PC-3 (cell line): ENCODE results near the gene ARSG. TPM values are rescaled to one million over a fixed set of nuclear protein-coding genes. Genes with fewer than 3 reads are reported as not detected.

Source experiments
- ATAC-seq: fragments of 200-7000 bp; cut with Tn5 transposase; 2 replicates; pipeline ENCODE4 v1.9.1; 2020; ENCODE audit warnings: mild to moderate bottlenecking, moderate library complexity
- BruUV-seq: library from RNA; stranded (reverse); fragments of 400-500 nt; replicated peaks from 2 replicates; lab custom pipeline; 2021; lab: Mats Ljungman, UMichigan
- CTCF ChIA-PET: fragments of 300-600 bp; sonication (Branson Sonifier 250); formaldehyde crosslinking; loops from one replicate; lab custom pipeline; 2022; ENCODE audit warnings: antibody characterized with exemption; lab: Charles Lee
- POLR2A ChIA-PET: fragments of 300-600 bp; sonication (Branson Sonifier 250); formaldehyde crosslinking; loops from one replicate; lab custom pipeline; 2022; ENCODE audit warnings: antibody characterized with exemption; ENCODE audit not compliant: unreplicated experiment; lab: Charles Lee
- DNase-seq: peaks from one replicate; pipeline ENCODE4 v3.0.0-alpha.2; 2015
- H2AFZ ChIP-seq: fragments of 300-600 bp; sonication (generic); 2 replicates; pipeline ENCODE4 v1.6.0; 2016; ENCODE audit warnings: antibody characterized with exemption, low read length
- H3F3A ChIP-seq: fragments of 300-600 bp; sonication (generic); one replicate; pipeline ENCODE4 v1.6.0; 2017; ENCODE audit warnings: antibody characterized with exemption, low read length, control low read depth, mild to moderate bottlenecking; ENCODE audit not compliant: unreplicated experiment
- H3K27ac ChIP-seq: fragments of 300-600 bp; sonication (generic); 2 replicates; pipeline ENCODE4 v1.5.1; 2016; ENCODE audit warnings: mild to moderate bottlenecking, low read length
- H3K27me3 ChIP-seq: fragments of 300-600 bp; sonication (generic); 2 replicates; pipeline ENCODE4 v1.6.1; 2016; ENCODE audit warnings: low read length, mixed read lengths
- H3K36me3 ChIP-seq: fragments of 300-600 bp; sonication (generic); 2 replicates; pipeline ENCODE4 v1.6.1; 2016; ENCODE audit warnings: low read depth, mixed run types, low read length, mixed read lengths
- H3K4me1 ChIP-seq: fragments of 300-600 bp; sonication (generic); 2 replicates; pipeline ENCODE4 v1.5.1; 2016; ENCODE audit warnings: low read length; ENCODE audit not compliant: insufficient read depth
- H3K4me2 ChIP-seq: fragments of 300-600 bp; sonication (generic); 2 replicates; pipeline ENCODE4 v1.6.0; 2016; ENCODE audit warnings: low read length
- H3K4me3 ChIP-seq: fragments of 300-600 bp; sonication (generic); 2 replicates; pipeline ENCODE4 v1.5.1; 2016; ENCODE audit warnings: mild to moderate bottlenecking, low read length, mixed read lengths
- H3K79me2 ChIP-seq: fragments of 300-600 bp; sonication (generic); 2 replicates; pipeline ENCODE4 v1.6.1; 2017; ENCODE audit warnings: low read length, mixed read lengths
- H3K9ac ChIP-seq: fragments of 300-600 bp; sonication (generic); 2 replicates; pipeline ENCODE4 v1.6.0; 2016; ENCODE audit warnings: mild to moderate bottlenecking, low read length
- H3K9me2 ChIP-seq: fragments of 300-600 bp; sonication (generic); replicated peaks from 2 replicates; pipeline ENCODE4 v1.6.1; 2016; ENCODE audit warnings: mixed run types, low read length, mixed read lengths
- H3K9me3 ChIP-seq: fragments of 300-600 bp; sonication (generic); 2 replicates; pipeline ENCODE4 v1.6.1; 2016; ENCODE audit warnings: low read length, mixed read lengths
- H4K20me1 ChIP-seq: fragments of 300-600 bp; sonication (generic); 2 replicates; pipeline ENCODE4 v1.6.1; 2016; ENCODE audit warnings: low read length, mixed read lengths
- CTCF ChIP-seq: fragments of 300-600 bp; sonication (generic); conservative IDR thresholded peaks from 2 replicates; pipeline ENCODE4 v1.5.1; 2017; ENCODE audit warnings: antibody characterized with exemption, low read depth, mild to moderate bottlenecking, low read length
- EZH2 ChIP-seq: fragments of 300-600 bp; sonication (generic); IDR thresholded peaks from one replicate; pipeline ENCODE4 v1.6.1; 2017; ENCODE audit warnings: antibody characterized with exemption, mild to moderate bottlenecking, low read length; ENCODE audit not compliant: unreplicated experiment
- EZH2phosphoT487 ChIP-seq: fragments of 300-600 bp; sonication (generic); IDR thresholded peaks from 2 replicates; pipeline ENCODE4 v1.6.1; 2018; ENCODE audit warnings: mild to moderate bottlenecking, antibody characterized with exemption, low read length, borderline replicate concordance
- intact Hi-C: fragments of 100-400 bp; cut with micrococcal nuclease; formaldehyde crosslinking; loops from 2 replicates; pipeline ENCODE4 v1.9.0; 2023
- total RNA-seq: library from RNA; depleted of rRNA; stranded (reverse); fragments of >200 nt; gene quantifications from 2 replicates; pipeline ENCODE4 v1.2.3, GENCODE V29; 2014

The ARSG gene
- total RNA-seq, 1 experiment from 2014 or later: 2.1 TPM

GRCh38 chr17:68325961-68326360, 34.7 kb downstream of the ARSG start:
- Histone ChIP-seq H3K79me2 (no peaks in the 10 kb centered on the region), H3K9me3 (no peaks in the 10 kb centered on the region), H3K4me3 (no peak overlapping the region), H3K4me2 (no peak overlapping the region), H4K20me1 (no peaks in the 10 kb centered on the region), H3K9ac (no peak overlapping the region), H3F3A (no peaks in the 10 kb centered on the region), H3K36me3 (no peaks in the 10 kb centered on the region), H3K9me2 (no peaks in the 10 kb centered on the region), H3K4me1 (peaks cover 8% of the 10 kb centered on the region; the same call in 1 of the 2 replicates), H3K27me3 (no peaks in the 10 kb centered on the region), H3K27ac (no peak overlapping the region), H2AFZ (no peak overlapping the region)
- ChIA-PET CTCF (no interaction called here), POLR2A (no interaction called here)
- BruUV-seq: no TSS peak
- TF ChIP-seq CTCF (no peak), EZH2 (no peak), EZH2phosphoT487 (no peak)
- intact Hi-C loops: no loop called here
- ATAC-seq (no peak), DNase-seq (no peak)

- no peak for ATAC-seq
- Histone ChIP-seq H3K79me2 (no peaks in the 10 kb centered on the region), H3K4me1 (peaks cover 8% of the 10 kb centered on the region; the same call in 1 of the 2 replicates), H3K4me3 (no peak overlapping the region), H3K9me2 (no peaks in the 10 kb centered on the region), H3K4me2 (no peak overlapping the region), H3K9me3 (no peaks in the 10 kb centered on the region), H3K9ac (no peak overlapping the region), H3K27ac (no peak overlapping the region), H2AFZ (no peak overlapping the region), H3K27me3 (no peaks in the 10 kb centered on the region), H4K20me1 (no peaks in the 10 kb centered on the region), H3F3A (no peaks in the 10 kb centered on the region), H3K36me3 (no peaks in the 10 kb centered on the region)
- TF ChIP-seq CTCF (no peak), EZH2phosphoT487 (no peak), EZH2 (no peak)
- DNase-seq: no peak
- CTCF ChIA-PET: no interaction called here
- POLR2A ChIA-PET: no interaction called here
- no TSS peak for BruUV-seq
- intact Hi-C loops: no loop called here
Observed at GRCh38 chr17:68326681-68327080, 35.4 kb downstream of the ARSG start.

GRCh38 chr17:68327823-68328557, 36.7 kb downstream of the ARSG start:
- ChIA-PET POLR2A (interaction anchor here (0.5 kb wide), 1 partner anchor 330 kb away, joined by 12 read pairs; no protein-coding TSS in a partner anchor), CTCF (no interaction called here)
- no peaks in the 10 kb centered on the region for H4K20me1 ChIP-seq
- H2AFZ ChIP-seq: no peak overlapping the region
- H3K4me2 ChIP-seq: no peak overlapping the region
- TF ChIP-seq CTCF (no peak), EZH2phosphoT487 (no peak), EZH2 (no peak)
- H3K79me2 ChIP-seq: no peaks in the 10 kb centered on the region
- ATAC-seq (no peak), DNase-seq (no peak)
- H3K27me3 ChIP-seq: no peaks in the 10 kb centered on the region
- no peaks in the 10 kb centered on the region for H3F3A ChIP-seq
- H3K36me3 ChIP-seq: no peaks in the 10 kb centered on the region
- no peak overlapping the region for H3K9ac ChIP-seq
- no peak overlapping the region for H3K4me3 ChIP-seq
- intact Hi-C loops: no loop called here
- peaks cover 8% of the 10 kb centered on the region; the same call in 1 of the 2 replicates for H3K4me1 ChIP-seq
- BruUV-seq: no TSS peak
- no peaks in the 10 kb centered on the region for H3K9me2 ChIP-seq
- H3K9me3 ChIP-seq: 0 out of 2 replicates have a peak, but pooled peaks cover 2% of the 10 kb centered on the region
- peak overlapping the region; percentile 27 for H3K27ac ChIP-seq
